ENCODE measurements around the gene HSD11B2.

DNA sequence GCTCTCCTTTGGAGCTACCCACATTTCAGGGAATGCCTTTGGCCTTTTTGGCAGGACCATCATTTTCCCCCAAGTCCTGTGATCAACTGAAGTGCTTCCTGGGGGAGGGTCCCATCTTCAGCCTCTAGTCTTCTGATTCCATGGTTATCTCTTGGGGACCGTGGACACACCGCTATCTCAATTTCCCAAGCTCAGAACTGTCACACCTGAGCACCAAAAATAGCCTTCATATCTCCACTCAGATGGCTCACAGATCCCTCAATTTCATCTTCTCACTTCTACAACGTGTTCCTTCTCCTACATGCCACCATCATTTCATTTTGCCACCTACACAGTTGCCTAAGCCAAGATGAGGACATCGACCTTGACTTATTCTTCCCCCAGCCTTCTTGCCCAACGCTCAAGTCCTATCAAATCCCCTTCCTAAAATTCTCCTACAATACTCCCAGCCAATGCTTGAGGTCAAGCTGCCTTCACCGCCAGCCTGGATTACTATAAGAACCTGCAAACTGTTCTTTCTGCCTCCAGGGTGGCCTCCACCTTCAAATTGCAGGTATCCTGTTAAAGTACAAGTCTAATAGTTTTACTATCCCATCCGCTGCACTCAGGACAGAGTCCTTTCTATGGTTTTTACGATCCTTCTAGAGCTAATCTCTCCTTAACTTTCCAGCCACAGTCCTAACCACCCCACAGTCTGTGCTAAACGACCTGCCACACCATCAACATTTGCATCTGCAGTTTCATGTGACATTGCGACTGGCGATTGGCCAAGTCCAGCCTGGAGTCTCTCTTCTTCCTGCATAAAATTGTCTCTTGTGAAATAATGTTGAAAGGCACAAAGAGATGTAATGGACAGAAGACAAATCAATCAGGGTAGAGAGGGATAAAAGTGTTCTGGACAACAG is 43.9 kb downstream of the HSD11B2 start:
- TF ChIP-seq LEF1 (IDR thresholded peaks at IDR 0.05; ENCODE audit: borderline replicate concordance) (no peak), FOXK2 (IDR thresholded peaks at IDR 0.05) (no peak), SP1 (IDR thresholded peaks at IDR 0.05) (no peak), ARNT (IDR thresholded peaks at IDR 0.05) (no peak), ELF4 (IDR thresholded peaks at IDR 0.05) (no peak), FOXM1 (IDR thresholded peaks at IDR 0.05; ENCODE audit: borderline replicate concordance) (no peak), SUZ12 (IDR thresholded peaks at IDR 0.05) (no peak), HDGF (IDR thresholded peaks at IDR 0.05; ENCODE audit: borderline replicate concordance) (no peak), L3MBTL2 (conservative IDR thresholded peaks at IDR 0.05) (no peak), TARDBP (IDR thresholded peaks at IDR 0.05) (no peak)
- TF ChIP-seq, protein P1, sequence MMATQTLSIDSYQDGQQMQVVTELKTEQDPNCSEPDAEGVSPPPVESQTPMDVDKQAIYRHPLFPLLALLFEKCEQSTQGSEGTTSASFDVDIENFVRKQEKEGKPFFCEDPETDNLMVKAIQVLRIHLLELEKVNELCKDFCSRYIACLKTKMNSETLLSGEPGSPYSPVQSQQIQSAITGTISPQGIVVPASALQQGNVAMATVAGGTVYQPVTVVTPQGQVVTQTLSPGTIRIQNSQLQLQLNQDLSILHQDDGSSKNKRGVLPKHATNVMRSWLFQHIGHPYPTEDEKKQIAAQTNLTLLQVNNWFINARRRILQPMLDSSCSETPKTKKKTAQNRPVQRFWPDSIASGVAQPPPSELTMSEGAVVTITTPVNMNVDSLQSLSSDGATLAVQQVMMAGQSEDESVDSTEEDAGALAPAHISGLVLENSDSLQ (IDR thresholded peaks at IDR 0.05): no peak

All from HEK293T (cell line).